ENCODE data around the gene OGDH. TPM values are rescaled to one million over a fixed set of nuclear protein-coding genes. Genes with fewer than 3 reads are reported as not detected.
A peak's percentile ranks its signal among the peaks of the same experiment; 100 is the strongest.
"Not testable (repeated sequence)": the region's sequence is repeated elsewhere in the genome, so short reads cannot be mapped to it uniquely, and the experiment has no call there.

Gene OGDH
- total RNA-seq, 3 donors from 2014 or later: 141 to 186 (median 159) TPM

DNA sequence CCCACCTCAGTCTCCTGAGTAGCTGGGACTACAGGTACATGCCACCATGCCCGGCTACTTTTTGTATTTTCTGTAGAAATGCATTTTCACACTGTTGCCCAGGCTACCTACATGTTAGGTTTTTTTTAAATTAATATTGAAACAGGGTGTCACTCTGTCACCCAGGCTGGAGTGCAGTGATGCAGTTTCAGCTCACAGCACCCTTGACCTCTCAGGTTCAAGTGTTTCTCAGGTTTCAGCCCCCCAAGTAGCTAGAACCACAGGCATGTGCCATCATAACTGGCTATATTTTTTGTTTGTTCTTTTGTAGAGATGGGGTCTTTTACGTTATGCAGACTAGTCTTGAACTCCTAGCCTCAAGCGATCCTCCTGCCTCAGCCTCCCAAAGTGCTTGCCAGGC lies 109.8 kb downstream of the OGDH start:
- intact Hi-C loops (cut with DNase I, micrococcal nuclease): no loop called here
- TF ChIP-seq, protein P1, sequence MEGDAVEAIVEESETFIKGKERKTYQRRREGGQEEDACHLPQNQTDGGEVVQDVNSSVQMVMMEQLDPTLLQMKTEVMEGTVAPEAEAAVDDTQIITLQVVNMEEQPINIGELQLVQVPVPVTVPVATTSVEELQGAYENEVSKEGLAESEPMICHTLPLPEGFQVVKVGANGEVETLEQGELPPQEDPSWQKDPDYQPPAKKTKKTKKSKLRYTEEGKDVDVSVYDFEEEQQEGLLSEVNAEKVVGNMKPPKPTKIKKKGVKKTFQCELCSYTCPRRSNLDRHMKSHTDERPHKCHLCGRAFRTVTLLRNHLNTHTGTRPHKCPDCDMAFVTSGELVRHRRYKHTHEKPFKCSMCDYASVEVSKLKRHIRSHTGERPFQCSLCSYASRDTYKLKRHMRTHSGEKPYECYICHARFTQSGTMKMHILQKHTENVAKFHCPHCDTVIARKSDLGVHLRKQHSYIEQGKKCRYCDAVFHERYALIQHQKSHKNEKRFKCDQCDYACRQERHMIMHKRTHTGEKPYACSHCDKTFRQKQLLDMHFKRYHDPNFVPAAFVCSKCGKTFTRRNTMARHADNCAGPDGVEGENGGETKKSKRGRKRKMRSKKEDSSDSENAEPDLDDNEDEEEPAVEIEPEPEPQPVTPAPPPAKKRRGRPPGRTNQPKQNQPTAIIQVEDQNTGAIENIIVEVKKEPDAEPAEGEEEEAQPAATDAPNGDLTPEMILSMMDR (IDR thresholded peaks at IDR 0.05): no peak
- Histone ChIP-seq H3K4me1 (ENCODE audit: low read depth) (no peaks in the 10 kb centered on the region), H3K36me3 (ENCODE audit: low read depth) (no peaks in the 10 kb centered on the region), H3K9me3 (peaks cover 11% of the 10 kb centered on the region), H3K4me3 (no peak overlapping the region)
- no peak for ATAC-seq
- DNase-seq: no peak

DNA sequence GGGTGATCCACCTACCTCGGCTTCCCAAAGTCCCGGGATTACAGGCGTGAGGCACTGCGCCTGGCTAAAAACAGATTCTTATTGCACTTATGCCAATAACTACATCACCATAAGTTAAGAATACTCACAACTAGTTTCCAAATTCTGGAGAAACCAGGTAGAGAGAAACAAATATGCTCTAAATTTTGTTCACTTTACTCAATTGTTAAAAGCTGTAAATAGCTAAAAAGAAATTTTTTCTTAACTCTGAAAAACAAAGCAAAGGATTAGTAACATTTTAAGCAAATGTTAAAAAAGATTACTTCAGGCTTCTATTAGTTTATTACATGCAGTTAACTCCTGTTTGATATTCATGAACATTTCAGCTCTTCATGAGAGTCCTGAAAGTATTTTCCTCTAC lies 113.9 kb downstream of the OGDH start:
- Histone ChIP-seq H3K9me3 (peaks cover 11% of the 10 kb centered on the region), H3K36me3 (ENCODE audit: low read depth) (no peaks in the 10 kb centered on the region), H3K4me1 (ENCODE audit: low read depth) (no peaks in the 10 kb centered on the region), H3K4me3 (no peak overlapping the region)
- DNase-seq (no peak), ATAC-seq (no peak)
- intact Hi-C loops (cut with DNase I, micrococcal nuclease): no loop called here
- TF ChIP-seq, protein P1 (IDR thresholded peaks at IDR 0.05): no peak

DNA sequence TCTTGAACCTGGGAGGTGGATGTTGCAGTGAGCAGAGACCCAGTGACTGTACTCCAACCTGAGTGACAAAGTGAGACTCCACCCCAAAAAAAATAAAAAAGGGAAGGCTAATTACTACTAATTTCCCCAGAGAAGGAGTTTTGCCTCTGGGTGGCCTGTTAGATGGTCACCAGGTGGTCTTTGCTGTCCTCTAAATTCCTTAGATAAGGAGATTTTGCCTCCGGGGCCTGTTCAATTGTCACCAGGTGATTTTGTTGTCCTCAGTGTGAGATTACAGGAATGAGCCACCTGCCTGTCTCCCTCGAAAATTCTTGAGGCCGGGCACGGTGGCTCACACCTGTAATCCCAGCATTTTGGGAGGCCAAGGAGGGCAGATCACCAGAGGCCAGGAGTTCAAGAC lies 117.8 kb downstream of the OGDH start:
- DNase-seq (no peak), ATAC-seq (no peak)
- no peak overlapping the region for H3K4me3 ChIP-seq
- TF ChIP-seq, protein P1 (IDR thresholded peaks at IDR 0.05): no peak
- H3K4me1 ChIP-seq (ENCODE audit: low read depth): no peaks in the 10 kb centered on the region
- intact Hi-C loops (cut with DNase I, micrococcal nuclease): no loop called here
- H3K36me3 ChIP-seq (ENCODE audit: low read depth): no peaks in the 10 kb centered on the region
- H3K9me3 ChIP-seq: peaks cover 11% of the 10 kb centered on the region

DNA sequence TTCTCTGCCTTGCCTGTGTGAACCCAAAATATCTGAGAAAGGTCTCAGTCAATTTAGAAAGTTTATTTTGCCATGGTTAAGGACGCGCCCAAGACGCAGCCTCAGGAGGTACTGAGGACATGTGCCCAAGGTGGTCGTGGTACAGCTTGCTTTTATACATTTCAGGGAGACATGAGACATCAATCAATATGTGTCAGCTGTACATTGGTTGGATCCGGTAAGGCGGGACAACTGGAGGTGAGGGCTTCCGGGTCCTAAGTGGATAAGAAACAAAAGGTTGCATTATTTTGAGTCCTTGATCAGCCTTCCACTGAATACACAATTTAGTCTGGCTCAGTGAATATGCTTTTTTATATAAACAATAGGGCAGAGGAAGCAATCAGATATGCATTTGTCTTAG lies 119.8 kb downstream of the OGDH start:
- DNase-seq; H3K36me3 ChIP-seq (ENCODE audit: low read depth): not testable (repeated sequence)

DNA sequence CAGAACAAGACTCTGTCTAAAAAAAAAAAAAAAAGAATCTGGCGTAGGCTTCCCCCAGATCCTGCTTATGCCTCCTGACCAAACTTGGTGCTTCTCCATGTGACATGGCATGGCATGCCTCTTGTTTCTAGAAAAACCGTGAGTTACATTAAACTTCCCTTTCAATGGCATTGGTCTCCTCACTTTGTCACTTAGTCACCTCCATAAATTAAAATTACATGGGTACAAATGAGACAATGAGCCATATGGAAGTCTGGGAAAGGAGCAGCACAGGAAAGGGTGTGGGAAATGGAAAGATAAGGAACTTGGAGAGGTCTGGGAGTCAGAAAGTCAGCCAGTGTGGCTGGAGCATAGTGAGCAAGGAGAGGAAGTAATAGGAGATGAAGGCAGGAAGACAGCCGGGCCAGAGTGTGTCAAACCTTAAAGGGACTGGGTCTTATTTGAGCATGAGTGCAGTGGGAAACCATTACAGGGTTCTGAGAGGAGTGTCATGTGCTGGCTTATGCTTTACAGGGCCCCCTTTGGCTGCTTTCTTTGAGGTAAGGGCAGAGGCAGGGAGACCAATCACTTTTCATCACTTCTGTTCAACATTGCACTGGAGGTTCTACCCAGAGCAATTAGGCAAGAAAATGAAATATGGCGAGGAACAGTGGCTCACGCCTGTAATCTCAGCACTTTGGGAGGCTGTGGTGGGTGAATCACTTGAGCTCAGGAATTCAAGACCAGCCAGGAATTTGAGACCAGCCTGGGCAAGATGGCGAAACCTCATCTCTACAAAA lies 120.9 kb downstream of the OGDH start:
- no peaks in the 10 kb centered on the region for H3K4me1 ChIP-seq (ENCODE audit: low read depth)
- no peaks in the 10 kb centered on the region for H3K36me3 ChIP-seq (ENCODE audit: low read depth)
- H3K9me3 ChIP-seq: no peaks in the 10 kb centered on the region
- DNase-seq (no peak), ATAC-seq (peak; percentile 63)
- TF ChIP-seq, protein P1 (IDR thresholded peaks at IDR 0.05): no peak
- intact Hi-C loops (cut with DNase I, micrococcal nuclease): no loop called here
- H3K4me3 ChIP-seq: no peak overlapping the region

More for the DNA sequence above, 119.8 kb downstream of the OGDH start:
- intact Hi-C loops (cut with DNase I, micrococcal nuclease); H3K4me1 ChIP-seq (ENCODE audit: low read depth); ATAC-seq; H3K9me3 ChIP-seq; H3K4me3 ChIP-seq: not testable (repeated sequence)

DNA sequence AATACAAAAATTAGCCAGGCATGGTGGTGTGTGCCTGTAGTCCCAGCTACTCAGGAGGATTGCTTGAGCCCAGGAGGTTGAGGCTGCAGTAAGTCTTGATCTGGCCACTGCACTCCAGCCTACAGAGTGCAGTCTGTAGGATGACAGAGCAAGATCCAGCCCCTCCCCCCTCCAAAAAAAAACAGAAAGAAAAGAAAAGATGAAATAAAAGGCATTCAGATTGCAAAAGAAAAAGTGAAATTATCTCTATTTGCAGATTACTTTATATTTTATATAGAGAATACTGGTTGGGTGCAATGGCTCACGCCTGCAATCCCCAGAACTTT lies 121.5 kb downstream of the OGDH start:
- H3K36me3 ChIP-seq (ENCODE audit: low read depth): no peaks in the 10 kb centered on the region
- DNase-seq (no peak), ATAC-seq (no peak)
- no peaks in the 10 kb centered on the region for H3K9me3 ChIP-seq
- intact Hi-C loops (cut with DNase I, micrococcal nuclease): no loop called here
- no peak overlapping the region for H3K4me3 ChIP-seq
- no peaks in the 10 kb centered on the region for H3K4me1 ChIP-seq (ENCODE audit: low read depth)
- TF ChIP-seq, protein P1 (IDR thresholded peaks at IDR 0.05): no peak
